Measurements from ENCODE around the gene DHRS7.
"Not testable (repeated sequence)": the region's sequence is repeated elsewhere in the genome, so short reads cannot be mapped to it uniquely, and the experiment has no call there.

The DHRS7 gene

GRCh38 chr14:60125918-60126317 lies 39.3 kb downstream of the DHRS7 start:
- DNase-seq: no peak

- no peak for DNase-seq
Observed at GRCh38 chr14:60116181-60116580, 49.0 kb downstream of the DHRS7 start.

GRCh38 chr14:60114881-60115280 lies 50.3 kb downstream of the DHRS7 start:
- no peak for DNase-seq

GRCh38 chr14:60111732-60112131 lies 53.5 kb downstream of the DHRS7 start:
- no peak for DNase-seq

- DNase-seq: no peak
Observed at GRCh38 chr14:60107477-60107876, 57.7 kb downstream of the DHRS7 start.

- no peak for DNase-seq
Observed at GRCh38 chr14:60106339-60106738, 58.9 kb downstream of the DHRS7 start.

GRCh38 chr14:60102389-60102788 lies 62.8 kb downstream of the DHRS7 start:
- no peak for DNase-seq

GRCh38 chr14:60101786-60102185 lies 63.4 kb downstream of the DHRS7 start:
- DNase-seq: no peak

GRCh38 chr14:60099855-60100254 lies 65.3 kb downstream of the DHRS7 start:
- not testable (repeated sequence) for DNase-seq

- no peak for DNase-seq
Observed at GRCh38 chr14:60097974-60098373, 67.2 kb downstream of the DHRS7 start.

GRCh38 chr14:60095781-60096450 lies 69.3 kb downstream of the DHRS7 start:
- no peak for DNase-seq

- no peak for DNase-seq
Observed at GRCh38 chr14:60095231-60095630, 70.0 kb downstream of the DHRS7 start.

GRCh38 chr14:60094306-60094897 lies 70.8 kb downstream of the DHRS7 start:
- DNase-seq: no peak

Data from effector CD4-positive, alpha-beta T cell (primary cell).